SJCRH30 (cell line): ENCODE measurements around the gene PGAP2. TPM values are rescaled to one million over a fixed set of nuclear protein-coding genes. Genes with fewer than 3 reads are reported as not detected.

Experiments
- DNase-seq, 2 experiments: peaks; one replicate each; pipeline ENCODE4 v3.0.0-alpha.2; 2015 to 2020
- H3K27ac ChIP-seq: fragments of 250-450 bp; sonication (Bioruptor Pico); 2 replicates; pipeline ENCODE4 v1.5.1; 2020; ENCODE audit warnings: mild to moderate bottlenecking, moderate library complexity
- H3K27me3 ChIP-seq: fragments of 250-450 bp; sonication (Bioruptor Pico); 2 replicates; pipeline ENCODE4 v1.5.1; 2020; ENCODE audit warnings: mild to moderate bottlenecking, moderate library complexity
- H3K36me3 ChIP-seq: fragments of 250-450 bp; sonication (Bioruptor Pico); 2 replicates; pipeline ENCODE4 v1.5.1; 2020; ENCODE audit warnings: mild to moderate bottlenecking, moderate library complexity
- H3K4me1 ChIP-seq: fragments of 250-450 bp; sonication (Bioruptor Pico); 2 replicates; pipeline ENCODE4 v1.5.1; 2020; ENCODE audit warnings: mild to moderate bottlenecking, moderate library complexity
- H3K4me3 ChIP-seq: fragments of 250-450 bp; sonication (Bioruptor Pico); 2 replicates; pipeline ENCODE4 v1.5.1; 2020; ENCODE audit warnings: mild to moderate bottlenecking, moderate library complexity
- H3K9me3 ChIP-seq: fragments of 250-450 bp; sonication (Bioruptor Pico); replicated peaks from 2 replicates; pipeline ENCODE4 v1.5.1; 2020; ENCODE audit warnings: mild to moderate bottlenecking, moderate library complexity
- total RNA-seq: library from RNA; depleted of rRNA; stranded (reverse); fragments of >200 nt; shearing (Covaris generic); gene quantifications from 2 replicates; pipeline ENCODE4 v1.2.3, GENCODE V29; 2014

The PGAP2 gene
- total RNA-seq, 1 experiment from 2014 or later, result 5.3 TPM

DNA sequence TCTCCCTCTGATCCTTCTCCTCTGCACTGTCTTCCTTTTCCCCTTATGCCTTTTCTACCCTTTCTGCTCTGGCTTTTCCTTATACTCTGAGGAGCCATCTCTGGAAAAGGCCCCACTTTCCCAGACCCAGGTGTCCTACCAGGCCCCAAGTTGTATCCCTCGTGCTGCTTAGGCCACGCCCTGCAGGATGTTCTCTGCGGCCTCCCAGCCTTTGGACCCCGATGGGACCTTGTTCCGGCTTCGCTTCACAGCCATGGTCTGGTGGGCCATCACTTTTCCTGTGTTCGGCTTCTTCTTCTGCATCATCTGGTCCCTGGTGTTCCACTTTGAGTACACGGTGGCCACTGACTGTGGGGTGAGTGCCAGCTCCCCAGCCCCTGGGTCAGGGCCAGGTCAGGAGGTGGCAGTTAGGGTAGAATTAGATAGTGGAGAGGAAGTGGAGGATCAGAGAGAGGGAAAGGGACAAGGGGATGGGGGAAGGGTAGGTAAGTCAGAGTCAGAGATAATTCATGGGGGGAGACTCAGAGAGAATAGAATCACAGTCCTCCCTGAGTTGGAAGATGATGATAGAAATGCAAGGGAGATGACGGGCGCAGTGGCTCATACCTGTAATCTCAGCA, 8.9 kb downstream of the PGAP2 start:
- Histone ChIP-seq H3K4me1 (peaks cover 6% of the 10 kb centered on the region; the same call in 1 of the 2 replicates), H3K27ac (no peak overlapping the region), H3K27me3 (no peaks in the 10 kb centered on the region), H3K9me3 (no peaks in the 10 kb centered on the region), H3K4me3 (no peak overlapping the region), H3K36me3 (no peaks in the 10 kb centered on the region)
- DNase-seq, result no peak

GRCh38 chr11:3820971-3821370, 12.6 kb downstream of the PGAP2 start:
- H3K27ac ChIP-seq, result no peak overlapping the region
- no peak overlapping the region for H3K4me3 ChIP-seq
- peaks cover 3% of the 10 kb centered on the region; the same call in 1 of the 2 replicates for H3K4me1 ChIP-seq
- H3K36me3 ChIP-seq, result 0 out of 2 replicates have a peak, but pooled peaks cover 1% of the 10 kb centered on the region
- H3K27me3 ChIP-seq, result no peaks in the 10 kb centered on the region
- DNase-seq, result no peak
- H3K9me3 ChIP-seq, result no peaks in the 10 kb centered on the region

- Histone ChIP-seq H3K27ac (no peak overlapping the region), H3K4me1 (no peaks in the 10 kb centered on the region), H3K4me3 (no peak overlapping the region), H3K27me3 (no peaks in the 10 kb centered on the region), H3K36me3 (peaks cover 5% of the 10 kb centered on the region; the same call in 1 of the 2 replicates), H3K9me3 (no peaks in the 10 kb centered on the region)
- DNase-seq, result no peak
These were observed 14.0 kb downstream of the PGAP2 start for GRCh38 chr11:3822312-3822711.

- H3K36me3 ChIP-seq, result peaks cover 11% of the 10 kb centered on the region; the same call in 1 of the 2 replicates
- H3K4me1 ChIP-seq, result no peaks in the 10 kb centered on the region
- DNase-seq, result no peak
- no peaks in the 10 kb centered on the region for H3K9me3 ChIP-seq
- H3K27ac ChIP-seq, result no peak overlapping the region
- H3K27me3 ChIP-seq, result no peaks in the 10 kb centered on the region
- H3K4me3 ChIP-seq, result no peak overlapping the region
These were observed 14.9 kb downstream of the PGAP2 start for GRCh38 chr11:3823303-3823702.

- H3K27ac ChIP-seq, result no peak overlapping the region
- H3K4me1 ChIP-seq, result no peaks in the 10 kb centered on the region
- H3K9me3 ChIP-seq, result no peaks in the 10 kb centered on the region
- H3K4me3 ChIP-seq, result no peak overlapping the region
- no peaks in the 10 kb centered on the region for H3K27me3 ChIP-seq
- H3K36me3 ChIP-seq, result peaks cover 11% of the 10 kb centered on the region; the same call in 1 of the 2 replicates
- DNase-seq, result no peak
These were observed 15.6 kb downstream of the PGAP2 start for GRCh38 chr11:3823762-3824506.

- DNase-seq, result no peak
- Histone ChIP-seq H3K27me3 (no peaks in the 10 kb centered on the region), H3K36me3 (peaks cover 12% of the 10 kb centered on the region; the same call in 1 of the 2 replicates), H3K27ac (no peak overlapping the region), H3K4me1 (no peaks in the 10 kb centered on the region), H3K9me3 (no peaks in the 10 kb centered on the region), H3K4me3 (no peak overlapping the region)
These were observed 16.5 kb downstream of the PGAP2 start for GRCh38 chr11:3824714-3825472.

GRCh38 chr11:3825473-3826154, 17.3 kb downstream of the PGAP2 start:
- Histone ChIP-seq H3K4me1 (no peaks in the 10 kb centered on the region), H3K27ac (no peak overlapping the region), H3K4me3 (no peak overlapping the region), H3K9me3 (no peaks in the 10 kb centered on the region), H3K36me3 (peaks cover 19% of the 10 kb centered on the region), H3K27me3 (no peaks in the 10 kb centered on the region)
- DNase-seq, result no peak

DNA sequence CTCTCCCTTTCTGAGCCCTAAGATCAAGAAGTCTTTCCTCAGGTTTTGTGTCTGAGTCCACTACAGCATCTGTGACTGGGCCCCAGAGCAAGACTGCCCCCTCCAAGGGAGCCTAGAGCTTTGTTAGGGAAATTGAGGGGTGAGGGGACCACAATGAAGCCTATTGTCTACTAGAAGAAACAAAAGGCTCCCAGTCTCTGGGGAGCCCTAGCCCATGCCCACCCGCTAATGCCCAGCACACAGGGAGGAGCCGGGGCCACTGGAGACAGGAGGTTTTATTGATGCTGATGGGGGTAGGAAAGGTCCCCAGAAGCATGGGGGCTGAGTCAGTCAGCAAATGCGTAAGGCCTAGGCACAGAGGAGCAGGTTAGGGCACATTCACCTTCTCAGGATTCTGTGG, 18.4 kb downstream of the PGAP2 start:
- Histone ChIP-seq H3K36me3 (peaks cover 21% of the 10 kb centered on the region), H3K4me3 (no peak overlapping the region), H3K9me3 (no peaks in the 10 kb centered on the region), H3K4me1 (no peaks in the 10 kb centered on the region), H3K27me3 (no peaks in the 10 kb centered on the region), H3K27ac (no peak overlapping the region)
- no peak for DNase-seq

DNA sequence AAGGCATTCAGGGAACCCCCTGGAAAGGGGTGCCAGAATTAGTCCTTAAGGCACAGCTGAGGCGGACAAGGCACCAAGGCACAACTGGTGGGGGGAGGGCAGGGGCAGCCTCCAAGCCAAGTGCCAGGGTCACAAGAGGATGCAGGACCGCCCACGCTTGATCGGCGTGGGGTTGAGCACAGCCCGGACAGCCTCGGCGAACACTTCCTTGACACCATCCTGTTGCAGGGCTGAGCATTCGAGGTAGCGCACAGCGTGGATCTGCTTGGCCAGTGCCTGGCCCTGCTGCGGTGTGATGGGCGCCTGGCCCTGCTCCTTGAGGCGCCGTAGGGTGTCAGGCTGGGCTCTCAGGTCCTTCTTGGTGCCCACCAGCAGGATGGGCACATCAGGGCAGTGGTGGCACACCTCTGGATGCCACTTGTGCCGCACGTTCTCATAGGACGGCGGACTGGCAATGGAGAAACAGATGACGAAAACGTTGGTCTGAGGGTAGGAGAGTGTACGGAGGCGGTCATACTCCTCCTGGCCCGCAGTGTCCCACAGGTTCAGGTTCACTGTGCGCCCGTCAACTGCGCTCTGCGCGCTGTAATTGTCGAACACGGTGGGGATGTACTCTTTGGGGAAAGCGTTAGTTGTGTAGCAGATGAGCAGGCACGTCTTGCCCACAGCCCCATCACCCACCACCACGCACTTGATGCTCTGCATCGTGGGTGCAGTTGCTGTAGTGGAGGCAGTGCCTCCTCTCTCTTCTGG, 19.2 kb downstream of the PGAP2 start:
- no peaks in the 10 kb centered on the region for H3K9me3 ChIP-seq
- peaks cover 23% of the 10 kb centered on the region for H3K36me3 ChIP-seq
- no peak overlapping the region for H3K4me3 ChIP-seq
- H3K27ac ChIP-seq, result no peak overlapping the region
- H3K4me1 ChIP-seq, result no peaks in the 10 kb centered on the region
- DNase-seq, result no peak
- no peaks in the 10 kb centered on the region for H3K27me3 ChIP-seq

DNA sequence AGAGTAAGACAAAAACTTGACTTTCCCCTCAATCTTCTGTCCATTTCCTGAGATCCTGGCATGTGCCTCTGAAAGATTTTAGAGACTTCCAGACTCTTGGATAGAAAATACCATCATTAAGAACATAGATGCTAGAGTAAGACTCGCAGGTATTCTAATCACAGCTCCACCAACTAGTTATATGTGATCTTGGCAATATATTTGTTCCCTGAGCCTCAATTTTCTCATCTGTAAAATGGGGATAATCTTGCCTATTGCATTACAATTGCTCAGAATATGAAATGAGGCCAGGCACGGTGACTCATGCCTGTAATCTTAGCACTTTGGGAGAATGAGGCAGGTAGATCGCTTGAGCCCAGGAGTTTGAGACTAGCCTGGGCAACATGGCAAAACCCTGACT, 21.7 kb downstream of the PGAP2 start:
- H3K27me3 ChIP-seq, result no peaks in the 10 kb centered on the region

GRCh38 chr11:3830730-3831129, 22.4 kb downstream of the PGAP2 start:
- no peaks in the 10 kb centered on the region for H3K27me3 ChIP-seq
- H3K4me1 ChIP-seq, result no peaks in the 10 kb centered on the region
- DNase-seq, result no peak

More for the DNA sequence above, 21.7 kb downstream of the PGAP2 start:
- no peaks in the 10 kb centered on the region for H3K9me3 ChIP-seq
- H3K27ac ChIP-seq, result no peak overlapping the region
- no peak for DNase-seq
- H3K4me3 ChIP-seq, result no peak overlapping the region
- peaks cover 32% of the 10 kb centered on the region for H3K36me3 ChIP-seq
- no peaks in the 10 kb centered on the region for H3K4me1 ChIP-seq

DNA sequence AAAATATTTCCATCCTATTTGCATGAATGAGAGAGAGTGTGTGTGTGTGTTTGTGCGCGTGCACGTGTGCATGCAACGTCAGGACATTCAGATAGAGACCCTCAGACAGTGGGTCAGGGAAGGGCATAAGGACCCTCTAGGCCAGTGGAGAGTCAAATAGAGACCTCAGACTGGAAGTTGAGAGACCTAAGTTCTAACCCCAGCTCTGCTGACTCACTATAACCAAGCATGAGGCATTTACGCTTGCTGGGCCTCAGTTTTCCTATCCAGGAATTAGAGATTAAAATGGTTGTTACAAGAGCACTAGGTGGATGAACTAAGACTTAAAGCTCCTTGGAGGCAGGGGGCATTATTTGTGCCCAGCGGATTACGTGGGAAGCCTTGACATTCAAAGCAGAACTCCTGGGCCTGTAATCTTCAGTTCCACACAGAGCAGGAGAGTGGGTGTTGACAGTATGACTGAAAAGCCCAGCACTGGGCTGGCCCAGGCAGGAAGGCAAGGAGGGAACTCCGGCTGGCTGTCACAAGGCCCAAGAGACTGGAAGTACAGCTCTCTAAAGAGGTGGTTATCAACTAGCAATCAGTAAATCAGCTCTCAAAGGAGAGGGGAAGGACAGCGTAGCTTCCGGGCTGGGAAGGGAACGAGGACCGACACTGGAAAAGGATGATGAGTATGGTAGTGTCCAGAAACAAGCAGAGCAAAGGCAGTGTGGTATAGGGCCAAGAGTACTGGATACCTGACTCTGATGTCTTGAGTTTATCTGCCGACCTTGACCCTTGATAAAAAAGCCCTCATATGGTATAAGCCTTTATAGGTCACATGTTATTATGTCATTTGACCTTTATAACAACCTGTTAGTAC, 23.2 kb downstream of the PGAP2 start:
- no peak overlapping the region for H3K27ac ChIP-seq
- H3K9me3 ChIP-seq, result no peaks in the 10 kb centered on the region
- H3K36me3 ChIP-seq, result peaks cover 26% of the 10 kb centered on the region
- no peak overlapping the region for H3K4me3 ChIP-seq
- no peaks in the 10 kb centered on the region for H3K27me3 ChIP-seq
- DNase-seq, result no peak
- H3K4me1 ChIP-seq, result no peaks in the 10 kb centered on the region

More at GRCh38 chr11:3830730-3831129, 22.4 kb downstream of the PGAP2 start:
- no peaks in the 10 kb centered on the region for H3K9me3 ChIP-seq
- no peak overlapping the region for H3K27ac ChIP-seq
- H3K4me3 ChIP-seq, result no peak overlapping the region
- peaks cover 32% of the 10 kb centered on the region for H3K36me3 ChIP-seq

GRCh38 chr11:3832816-3833215, 24.5 kb downstream of the PGAP2 start:
- Histone ChIP-seq H3K27me3 (no peaks in the 10 kb centered on the region), H3K36me3 (peaks cover 23% of the 10 kb centered on the region), H3K4me3 (no peak overlapping the region), H3K27ac (no peak overlapping the region), H3K4me1 (no peaks in the 10 kb centered on the region), H3K9me3 (no peaks in the 10 kb centered on the region)
- no peak for DNase-seq
